Uterus (tissue), 4 donors: Measurements from ENCODE around the gene CFAP92. TPM values are rescaled to one million over a fixed set of nuclear protein-coding genes. Genes with fewer than 3 reads are reported as not detected.

Source experiments
- DNase-seq, 2 donors: peaks; one replicate each; pipeline ENCODE4 v3.0.0-alpha.2; 2019 to 2020
- H3K27ac ChIP-seq, 2 donors: fragments of 200-600 bp; sonication (generic); 1 replicate in 1 of 2; 2 replicates in 1 of 2; pipeline ENCODE4 v1.5.1; 2016 to 2018
- H3K27me3 ChIP-seq, 2 donors: fragments of 200-600 bp; sonication (generic); one replicate each; pipeline ENCODE4 v1.5.1; 2018 to 2019; ENCODE audit warnings: control low read depth in 1 of 2
- H3K36me3 ChIP-seq, 2 donors: fragments of 200-600 bp; sonication (generic); one replicate each; pipeline ENCODE4 v1.5.1; 2019; ENCODE audit warnings: control low read depth in 1 of 2
- H3K4me1 ChIP-seq, 2 donors: fragments of 200-600 bp; sonication (generic); one replicate each; pipeline ENCODE4 v1.5.1; 2018 to 2019; ENCODE audit warnings: control low read depth in 1 of 2
- H3K4me3 ChIP-seq, 2 donors: fragments of 200-600 bp; sonication (generic); 1 replicate in 1 of 2; 2 replicates in 1 of 2; pipeline ENCODE4 v1.5.1; 2018 to 2019; ENCODE audit warnings: mild to moderate bottlenecking in 1 of 2
- H3K9me3 ChIP-seq, 2 donors: fragments of 200-600 bp; sonication (generic); one replicate each; pipeline ENCODE4 v1.5.1; 2019; ENCODE audit warnings: control low read depth in 1 of 2
- CTCF ChIP-seq, 4 experiments: fragments of 200-600 bp in 2 of 4; fragments of 450-650 bp in 2 of 4; sonication (generic) in 2 of 4; IDR thresholded peaks; one replicate each; pipeline ENCODE4 v1.5.1; 2016 to 2019; ENCODE audit warnings: antibody characterized with exemption in 4 of 4, mild to moderate bottlenecking in 2 of 4, moderate library complexity in 1 of 4
- POLR2A ChIP-seq, 2 donors: fragments of 450-650 bp; IDR thresholded peaks; one replicate each; pipeline ENCODE4 v1.6.1; 2016; ENCODE audit warnings: antibody characterized with exemption in 2 of 2, mild to moderate bottlenecking in 1 of 2, moderate library complexity in 1 of 2
- intact Hi-C: fragments of 100-400 bp; cut with DNase I; formaldehyde crosslinking; loops from one replicate; pipeline ENCODE4 v1.15.1; 2023; ENCODE audit warnings: low total_unique reads
- total RNA-seq, 4 donors: library from RNA; depleted of rRNA in 3 of 4; stranded (reverse); fragments of >200 nt in 3 of 4; gene quantifications; one replicate each; pipeline versions ENCODE4 v1.1.0 to v1.2.4, GENCODE V29; 2014 to 2023
- donor health status: DM: yes; HTN: yes; CAD: no.

The CFAP92 gene
- total RNA-seq, 4 donors from 2014 or later = 0.95 to 3.5 (median 2.1) TPM; not detected in 1

DNA sequence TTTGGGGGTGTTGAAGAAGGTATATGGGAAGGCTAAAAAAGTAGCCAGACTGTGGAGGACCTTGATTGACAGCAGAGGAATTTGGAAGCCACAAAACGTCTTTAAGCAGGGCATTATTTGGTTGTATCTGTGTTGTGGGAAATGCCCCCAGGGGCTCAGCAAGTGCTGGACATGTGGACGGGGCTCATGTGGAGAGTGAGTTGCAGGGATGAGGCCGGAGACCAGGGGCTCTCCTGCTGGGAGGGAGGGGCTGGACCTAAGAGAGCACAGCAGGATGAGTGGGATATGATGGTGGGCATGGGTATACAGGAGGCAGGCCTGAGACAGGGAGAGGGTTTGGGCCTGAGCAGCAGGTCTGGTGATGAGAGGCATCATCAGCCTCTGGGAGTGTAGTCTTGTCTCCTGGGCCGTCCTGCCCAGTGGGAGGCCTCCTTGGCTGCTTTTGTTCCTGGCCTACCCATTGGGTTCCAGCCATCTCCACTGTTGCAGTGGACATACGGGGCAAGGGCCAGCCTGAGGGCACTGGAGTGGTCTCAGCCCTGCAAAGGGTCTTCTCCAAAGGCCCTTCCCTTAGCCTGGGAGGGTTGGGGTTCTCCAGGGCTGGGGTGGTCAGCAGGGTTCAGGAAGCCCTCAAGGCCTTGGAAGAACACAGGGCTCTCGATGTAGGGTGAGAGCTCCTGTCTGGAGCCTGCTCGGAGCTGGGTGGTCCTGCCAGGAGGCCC, 86.9 kb downstream of the CFAP92 start:
- no peak for DNase-seq
- intact Hi-C loops = no loop called here

DNA sequence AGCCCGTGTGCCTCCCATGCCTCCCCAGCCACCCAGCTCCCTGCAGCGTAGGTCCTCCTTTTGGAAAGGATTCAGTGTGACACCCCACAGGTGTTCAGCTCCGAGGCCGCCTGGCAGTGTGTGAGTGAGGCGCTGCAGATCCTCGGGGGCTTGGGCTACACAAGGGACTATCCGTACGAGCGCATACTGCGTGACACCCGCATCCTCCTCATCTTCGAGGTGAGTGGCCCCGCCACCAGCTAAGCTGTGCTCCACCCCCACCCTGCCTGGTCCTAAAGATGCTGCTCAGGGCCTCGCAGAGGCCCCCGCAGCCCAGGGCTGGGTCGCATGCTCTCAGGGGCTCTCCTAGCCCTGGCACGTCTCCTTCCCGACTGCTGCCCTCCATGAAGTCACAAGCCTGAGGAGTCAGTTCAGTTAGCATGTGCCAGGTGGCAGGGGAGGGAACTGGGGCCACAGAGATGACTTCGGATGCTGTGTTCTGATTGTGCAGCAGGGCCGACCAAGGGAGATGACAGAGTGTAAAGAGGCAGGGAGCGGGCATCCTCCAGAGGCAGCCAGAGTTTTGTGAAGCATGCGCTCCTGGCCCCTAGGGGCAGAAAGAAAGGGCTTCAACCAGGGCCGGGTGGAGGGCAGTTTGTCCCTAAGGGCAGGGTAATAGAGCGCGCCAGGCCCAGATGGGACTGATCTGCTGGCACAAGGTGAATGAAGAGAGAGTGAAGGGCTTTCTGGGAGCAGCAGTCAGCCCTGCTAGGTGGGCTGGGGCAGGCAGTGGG, 87.7 kb downstream of the CFAP92 start:
- no peaks in the 10 kb centered on the region for H3K9me3 ChIP-seq
- intact Hi-C loops = no loop called here
- no peaks in the 10 kb centered on the region for H3K36me3 ChIP-seq
- H3K4me3 ChIP-seq = no peak overlapping the region
- no peak overlapping the region for H3K27ac ChIP-seq
- no peaks in the 10 kb centered on the region for H3K4me1 ChIP-seq
- TF ChIP-seq CTCF (IDR thresholded peaks at IDR 0.05) (no peak), POLR2A (IDR thresholded peaks at IDR 0.05) (no peak)
- DNase-seq = no peak
- no peaks in the 10 kb centered on the region for H3K27me3 ChIP-seq

More for the DNA sequence above, 86.9 kb downstream of the CFAP92 start:
- TF ChIP-seq POLR2A (IDR thresholded peaks at IDR 0.05) (no peak), CTCF (IDR thresholded peaks at IDR 0.05) (no peak)
- Histone ChIP-seq H3K4me3 (no peak overlapping the region), H3K9me3 (no peaks in the 10 kb centered on the region), H3K27me3 (no peaks in the 10 kb centered on the region), H3K4me1 (no peaks in the 10 kb centered on the region), H3K36me3 (no peaks in the 10 kb centered on the region), H3K27ac (no peak overlapping the region)

- H3K36me3 ChIP-seq = no peaks in the 10 kb centered on the region
These were observed 90.4 kb downstream of the CFAP92 start for GRCh38 chr3:128903501-128903900.

GRCh38 chr3:128902426-128902825, 91.5 kb downstream of the CFAP92 start:
- Histone ChIP-seq H3K27ac (no peak overlapping the region), H3K4me1 (no peaks in the 10 kb centered on the region), H3K27me3 (no peaks in the 10 kb centered on the region), H3K9me3 (no peaks in the 10 kb centered on the region), H3K4me3 (no peak overlapping the region), H3K36me3 (no peaks in the 10 kb centered on the region)
- TF ChIP-seq CTCF (IDR thresholded peaks at IDR 0.05) (no peak), POLR2A (IDR thresholded peaks at IDR 0.05) (no peak)
- DNase-seq = no peak
- intact Hi-C loops = no loop called here

More at GRCh38 chr3:128903501-128903900, 90.4 kb downstream of the CFAP92 start:
- TF ChIP-seq CTCF (IDR thresholded peaks at IDR 0.05) (no peak), POLR2A (IDR thresholded peaks at IDR 0.05) (no peak)
- H3K27ac ChIP-seq = no peak overlapping the region
- no peak overlapping the region for H3K4me3 ChIP-seq
- H3K4me1 ChIP-seq = no peaks in the 10 kb centered on the region
- no peaks in the 10 kb centered on the region for H3K9me3 ChIP-seq
- no peak for DNase-seq
- intact Hi-C loops = no loop called here
- H3K27me3 ChIP-seq = no peaks in the 10 kb centered on the region
